NCI-H187 treated with DMSO at 0.1 percent for 48 hours (cell line): ENCODE measurements around the gene ABCC1.

Source experiments
- DNase-seq: peaks from one replicate; lab custom pipeline; 2025; lab: John Stamatoyannopoulos, UW

The ABCC1 gene

DNA sequence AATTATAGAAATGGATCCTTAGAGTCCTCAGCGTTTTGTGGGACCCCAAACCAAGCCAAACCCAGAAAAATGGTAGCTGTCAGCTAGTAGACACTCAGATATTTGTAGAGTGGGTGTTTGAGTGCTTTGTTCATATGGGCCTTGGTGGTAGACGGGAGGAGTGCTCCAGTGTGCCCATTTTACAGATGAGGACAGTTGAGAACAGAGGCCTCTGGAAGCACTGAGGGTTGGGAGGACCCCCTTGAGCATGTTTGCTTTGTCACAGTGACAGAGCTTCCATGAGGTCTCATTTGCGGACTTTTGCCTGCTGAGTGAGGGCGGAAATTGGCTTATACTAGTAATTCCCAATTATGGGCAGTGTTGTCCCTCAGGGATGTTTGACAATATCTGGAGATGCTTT, 162.2 kb downstream of the ABCC1 start:
- no peak for DNase-seq

DNA sequence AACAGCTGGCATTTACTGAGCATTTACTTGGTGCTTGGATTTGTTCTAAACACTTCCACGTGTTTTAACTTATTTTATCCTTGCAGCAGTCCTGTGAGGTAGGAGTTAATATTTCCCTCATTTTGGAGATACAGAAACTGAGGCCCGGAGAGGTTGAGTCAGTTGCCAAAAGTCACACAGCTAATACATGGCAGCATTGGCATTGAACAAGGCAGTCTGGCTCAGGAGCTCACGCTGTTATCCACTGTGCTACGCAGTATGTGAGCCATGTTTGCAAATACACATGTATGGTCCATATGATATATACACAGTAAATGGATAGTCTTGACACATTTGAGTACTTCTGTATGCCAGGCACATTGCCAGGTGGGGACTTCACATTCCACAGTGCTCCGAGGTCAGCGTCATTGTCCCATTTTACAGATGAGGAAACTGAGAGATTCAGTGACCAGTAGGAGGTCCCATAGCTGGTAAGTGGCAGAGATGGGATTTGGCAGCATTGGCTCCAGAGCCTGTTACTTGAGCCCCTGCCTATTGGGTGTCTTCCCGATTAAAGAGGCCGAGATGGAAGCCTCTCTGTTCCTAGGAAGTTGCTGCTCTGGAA, 163.1 kb downstream of the ABCC1 start:
- no peak for DNase-seq

DNA sequence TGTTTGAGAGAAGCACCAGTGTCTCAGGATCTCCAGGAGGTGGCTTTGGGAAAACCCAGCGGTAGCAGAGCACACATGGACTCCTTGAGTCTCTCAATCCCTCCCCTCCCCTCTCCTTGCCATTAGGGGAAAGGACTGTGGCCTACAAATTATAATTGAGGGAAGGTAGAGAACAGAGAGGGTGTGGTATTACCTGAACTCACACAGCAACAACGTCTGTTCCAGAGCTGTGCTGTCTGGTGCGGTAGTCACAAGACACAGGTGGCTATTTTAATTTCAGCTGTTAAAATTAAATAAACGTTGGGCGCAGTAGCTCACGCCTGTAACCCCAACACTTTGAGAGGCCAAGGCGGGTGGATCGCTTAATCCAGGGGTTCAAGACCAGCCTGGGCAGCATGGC, 163.7 kb downstream of the ABCC1 start:
- DNase-seq, result no peak

DNA sequence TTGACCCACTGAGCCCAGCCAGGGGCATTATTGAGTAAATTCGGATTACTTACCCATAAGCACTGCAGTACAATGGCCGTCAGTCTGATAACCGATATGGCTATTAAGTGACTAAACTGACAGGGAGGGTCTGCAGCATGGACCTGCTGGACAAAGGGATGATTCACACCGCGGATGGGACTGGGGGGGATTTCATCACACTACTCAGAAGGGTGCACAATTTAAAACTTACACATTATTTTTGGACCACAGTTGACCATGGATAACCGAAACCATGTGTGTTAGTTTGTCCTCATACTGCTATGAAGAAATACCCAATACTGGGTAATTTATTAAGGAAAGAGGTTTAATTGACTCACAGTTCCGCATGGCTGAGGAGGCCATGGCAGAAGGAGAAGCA, 167.4 kb downstream of the ABCC1 start:
- no peak for DNase-seq

DNA sequence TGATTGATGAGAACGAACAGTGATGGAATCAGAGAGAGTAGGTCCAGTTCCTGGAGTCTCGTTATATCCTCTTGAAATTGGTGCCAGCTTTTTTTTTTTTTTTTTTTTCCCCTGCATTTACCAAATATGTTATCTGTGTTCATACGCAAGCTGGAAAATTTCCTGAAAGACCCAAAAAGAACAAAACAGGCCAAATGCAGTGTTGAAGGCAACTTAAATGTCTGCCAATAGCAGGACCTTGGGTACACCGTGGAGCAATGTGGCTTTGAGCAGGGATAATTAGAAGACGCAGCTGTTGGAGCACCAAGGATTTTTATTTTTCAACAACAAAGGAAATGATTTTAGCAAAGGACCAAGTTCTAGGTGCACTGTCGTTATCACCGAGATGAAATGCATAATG, 168.9 kb downstream of the ABCC1 start:
- DNase-seq, result no peak

DNA sequence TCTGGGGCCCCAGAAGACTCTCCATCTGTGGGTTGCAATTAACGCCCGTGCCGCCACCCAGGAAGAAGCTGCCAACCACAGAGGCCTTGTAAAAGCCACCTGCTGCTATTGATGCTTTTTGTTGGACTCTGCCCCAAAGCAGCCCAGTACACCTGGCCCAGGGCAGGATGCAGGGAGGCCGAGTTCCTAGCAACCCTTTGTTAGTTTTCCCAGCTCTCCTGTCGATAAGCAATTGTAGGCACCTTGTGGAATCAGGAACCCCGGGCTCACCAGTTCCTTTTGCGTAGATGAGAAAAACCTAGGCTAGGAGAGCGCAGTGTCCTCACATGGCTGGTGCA, 170.6 kb downstream of the ABCC1 start:
- DNase-seq, result no peak

DNA sequence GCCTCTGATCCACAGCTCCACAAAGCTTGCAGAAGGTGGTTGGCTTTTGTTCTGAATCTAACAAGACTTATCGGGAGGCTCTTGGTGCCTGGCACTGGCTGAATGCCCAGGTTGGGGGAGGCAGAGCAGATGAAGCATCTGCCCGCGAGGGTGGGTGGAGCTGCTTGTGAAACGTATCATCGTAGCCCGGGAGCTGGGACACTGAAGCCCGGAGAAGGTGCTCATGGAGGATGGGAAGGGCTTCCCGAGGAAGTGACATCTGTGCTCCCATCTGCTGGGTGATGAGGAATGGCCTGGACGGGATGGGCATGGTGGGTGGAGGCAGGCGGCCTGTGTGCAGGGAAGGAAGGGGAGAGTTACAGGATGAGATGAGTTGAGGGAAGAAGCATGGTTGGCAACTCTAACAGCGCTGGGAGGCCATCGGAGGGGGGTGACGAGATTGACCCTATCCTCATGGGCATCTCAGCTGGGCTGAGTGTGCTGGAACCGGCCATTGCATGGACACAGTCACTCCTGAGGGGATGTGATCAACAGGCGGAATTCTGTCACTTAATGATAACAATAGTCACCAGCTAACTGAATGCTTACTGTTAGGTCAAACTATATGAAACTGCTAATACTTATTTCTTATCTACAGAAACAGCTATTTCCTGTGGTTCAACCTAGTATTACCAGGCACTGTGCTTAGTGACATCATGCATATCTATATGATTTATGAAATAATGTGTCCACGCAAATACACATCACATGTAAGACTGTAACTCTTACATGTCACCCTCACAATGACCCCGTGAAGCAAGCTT, 171.2 kb downstream of the ABCC1 start:
- DNase-seq, result no peak

DNA sequence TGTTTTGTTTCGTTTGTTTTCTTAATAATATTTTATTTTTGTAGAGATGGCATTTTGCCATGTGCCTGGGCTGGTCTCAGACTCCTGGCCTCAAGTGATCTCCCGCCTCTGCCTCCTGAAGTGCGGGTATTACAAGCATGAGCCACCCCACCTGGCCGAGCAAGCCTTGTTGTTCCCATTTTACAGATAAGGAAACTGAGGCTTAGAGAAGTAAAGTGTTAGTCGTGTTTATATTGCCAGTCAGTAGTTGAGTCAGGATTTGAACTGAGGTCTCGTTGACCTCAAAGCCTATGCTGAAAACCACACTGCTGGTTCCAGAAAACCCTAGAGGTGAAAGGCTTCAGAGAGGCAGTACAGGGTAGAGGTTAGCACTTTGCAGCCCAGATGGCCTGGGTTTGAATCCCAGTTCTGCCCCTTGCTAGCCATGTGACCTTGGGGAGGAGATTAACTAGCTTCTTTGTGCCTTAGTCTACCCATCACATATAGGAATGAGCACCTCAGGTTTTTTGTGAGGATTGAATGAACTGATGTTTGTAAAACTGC, 171.8 kb downstream of the ABCC1 start:
- DNase-seq, result no peak

DNA sequence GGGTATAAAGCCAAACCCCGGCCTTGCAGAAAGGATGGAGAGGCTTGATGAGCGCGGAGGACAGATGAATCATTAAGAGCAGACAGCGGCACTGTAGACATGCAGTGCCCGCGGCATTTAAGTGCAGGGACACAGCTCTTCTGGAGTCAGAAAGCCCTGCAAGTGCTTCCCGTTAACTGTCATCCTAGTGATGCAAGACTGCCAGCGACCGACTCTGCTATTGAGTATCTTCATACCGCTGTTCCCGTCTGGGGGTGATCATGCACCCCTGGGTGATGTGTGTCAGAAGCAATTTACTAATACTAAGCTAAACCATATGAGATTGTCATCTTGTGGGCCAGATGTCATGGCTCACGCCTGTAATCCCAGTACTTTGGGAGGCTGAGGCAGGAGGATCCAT, 172.8 kb downstream of the ABCC1 start:
- no peak for DNase-seq

DNA sequence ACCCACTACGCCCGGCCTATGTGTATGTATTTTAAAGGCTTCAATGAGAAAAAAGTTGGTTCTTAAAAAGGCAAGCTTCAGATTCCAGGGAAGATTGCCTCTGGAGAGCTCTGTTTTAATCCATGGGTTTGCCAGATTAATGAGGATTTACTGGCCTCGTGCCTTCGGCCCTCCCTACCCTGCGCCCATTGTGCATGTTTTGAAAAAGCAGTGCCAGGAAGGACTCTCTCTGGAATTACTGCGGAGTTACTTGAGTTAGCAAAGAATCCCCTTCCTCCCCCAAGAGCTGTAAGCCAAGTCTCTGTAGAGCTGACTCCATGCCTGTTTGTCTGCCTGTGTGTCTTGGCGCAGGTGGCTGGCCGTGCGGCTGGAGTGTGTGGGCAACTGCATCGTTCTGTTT, 175.0 kb downstream of the ABCC1 start:
- no peak for DNase-seq

DNA sequence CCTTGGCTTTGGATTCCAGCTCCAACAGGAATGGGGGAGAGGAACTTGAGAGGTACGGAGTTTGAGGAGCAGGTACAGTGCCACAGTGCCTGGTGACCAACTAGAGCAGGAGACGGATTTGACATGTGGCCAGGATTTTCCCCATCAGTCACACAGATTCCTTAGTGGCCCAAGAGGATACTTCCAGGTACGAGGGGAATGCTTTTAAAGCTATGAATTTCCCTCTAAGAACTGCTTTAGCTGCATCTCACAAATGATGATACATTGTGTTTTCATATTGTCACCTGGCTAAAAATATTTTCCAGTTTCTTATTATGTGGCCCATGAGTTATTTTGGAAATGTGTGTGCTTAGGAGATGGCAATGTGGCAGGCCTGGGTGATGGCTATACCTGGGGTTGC, 175.6 kb downstream of the ABCC1 start:
- DNase-seq, result no peak

DNA sequence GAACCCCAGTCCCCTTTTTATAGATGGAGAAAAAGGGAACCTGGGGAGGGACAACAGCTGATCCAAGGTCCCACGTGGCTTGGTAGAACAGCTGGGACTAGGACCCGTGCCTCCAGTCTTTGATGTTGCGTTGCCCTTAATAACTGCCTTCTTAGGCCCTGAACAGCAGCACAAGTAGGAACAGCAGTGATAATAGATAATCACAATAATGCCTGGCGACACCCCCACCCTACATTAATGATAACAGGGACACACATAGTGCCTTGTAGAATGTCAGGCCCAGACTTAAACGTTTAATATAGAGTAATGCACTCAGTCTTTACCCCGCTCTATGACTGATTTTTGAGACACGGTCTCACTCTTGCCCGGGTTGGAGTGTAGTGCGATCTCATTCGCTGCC, 177.5 kb downstream of the ABCC1 start:
- no peak for DNase-seq

DNA sequence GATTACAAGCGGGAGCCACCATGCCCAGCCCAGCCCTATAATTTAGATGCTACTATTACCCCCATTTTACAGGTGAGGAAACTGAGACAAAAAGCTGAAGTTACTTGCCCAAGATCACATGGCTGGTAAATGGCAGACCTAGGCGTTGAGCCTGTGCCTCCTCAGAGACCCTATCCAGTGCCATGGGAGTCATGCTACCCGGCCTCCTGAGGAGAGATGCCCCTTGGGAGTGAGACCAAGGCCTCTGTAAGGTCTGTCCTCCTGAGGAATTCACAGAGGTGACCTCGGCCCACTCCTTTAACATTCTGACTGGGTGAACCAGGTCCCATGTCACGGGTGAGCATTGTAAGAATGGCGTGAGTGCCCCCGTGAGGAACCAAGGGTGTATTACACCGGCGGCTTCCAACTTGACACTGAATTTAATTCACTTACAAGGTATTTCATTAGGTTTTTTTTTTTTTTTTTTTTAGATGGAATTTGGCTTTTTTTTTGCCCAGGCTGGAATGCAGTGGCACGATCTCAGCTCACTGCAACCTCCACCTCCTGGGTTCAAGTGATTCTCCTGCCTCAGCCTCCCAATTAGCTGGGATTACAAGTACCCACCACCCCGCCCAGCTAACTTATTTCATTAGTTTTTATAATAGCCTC, 178.2 kb downstream of the ABCC1 start:
- no peak for DNase-seq

DNA sequence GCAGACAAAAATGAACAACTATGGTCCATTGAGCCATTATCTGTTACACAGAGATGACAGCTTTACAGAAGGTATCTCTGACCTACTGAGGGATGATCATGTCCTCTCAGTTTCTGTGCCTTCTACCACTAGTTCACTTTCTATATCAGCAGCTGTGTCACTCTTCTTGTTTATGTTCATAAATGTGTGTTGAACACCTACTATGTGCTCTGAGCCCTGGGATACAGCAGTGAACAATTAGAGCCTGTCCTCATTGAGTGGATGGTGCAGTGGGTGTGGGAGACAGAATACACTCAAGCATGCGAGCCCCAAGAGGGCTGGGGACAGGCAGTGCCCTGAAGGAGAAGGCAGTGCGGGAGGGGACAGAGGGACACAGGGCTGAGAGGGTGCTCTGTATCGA, 181.8 kb downstream of the ABCC1 start:
- DNase-seq, result no peak

DNA sequence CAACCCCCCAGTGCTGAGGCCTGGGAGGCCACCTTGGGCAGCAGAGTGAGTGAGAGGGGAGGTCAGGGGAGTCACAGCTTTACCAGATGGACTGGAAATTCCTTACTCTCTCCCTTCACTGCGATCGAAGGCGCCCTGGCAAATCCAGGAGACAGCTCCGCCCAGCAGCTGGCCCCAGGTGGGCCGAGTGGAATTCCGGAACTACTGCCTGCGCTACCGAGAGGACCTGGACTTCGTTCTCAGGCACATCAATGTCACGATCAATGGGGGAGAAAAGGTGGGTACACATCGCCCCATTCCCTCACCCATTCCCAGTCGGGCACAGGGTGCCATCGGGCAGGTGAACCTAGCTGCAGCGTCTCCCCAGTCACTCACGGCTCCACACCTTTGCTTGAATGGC, 182.2 kb downstream of the ABCC1 start:
- no peak for DNase-seq

DNA sequence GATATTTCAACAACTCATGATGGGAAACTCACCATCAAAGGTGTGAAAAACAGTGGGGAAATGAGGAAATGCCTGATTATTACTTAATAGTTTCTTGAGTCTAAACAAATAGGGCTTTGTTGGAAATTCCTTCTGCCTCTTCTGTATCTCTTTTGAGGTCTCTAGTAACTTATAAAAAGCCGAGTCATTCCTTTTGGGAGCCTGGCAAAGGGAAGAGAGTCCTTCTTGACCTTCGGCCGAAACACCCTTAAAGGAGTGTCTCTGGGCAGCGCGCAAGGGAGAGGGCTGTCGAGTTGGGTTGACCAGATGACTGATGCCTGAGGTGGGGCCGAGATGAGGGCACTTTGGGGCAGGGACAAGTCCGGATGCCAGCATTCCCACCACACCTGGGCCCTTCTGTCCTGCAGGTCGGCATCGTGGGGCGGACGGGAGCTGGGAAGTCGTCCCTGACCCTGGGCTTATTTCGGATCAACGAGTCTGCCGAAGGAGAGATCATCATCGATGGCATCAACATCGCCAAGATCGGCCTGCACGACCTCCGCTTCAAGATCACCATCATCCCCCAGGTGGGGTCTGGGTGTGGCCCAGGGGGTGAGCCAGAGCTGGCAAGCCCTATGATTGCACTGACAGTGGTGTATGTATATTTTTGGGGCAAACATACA, 184.7 kb downstream of the ABCC1 start:
- DNase-seq, result no peak

DNA sequence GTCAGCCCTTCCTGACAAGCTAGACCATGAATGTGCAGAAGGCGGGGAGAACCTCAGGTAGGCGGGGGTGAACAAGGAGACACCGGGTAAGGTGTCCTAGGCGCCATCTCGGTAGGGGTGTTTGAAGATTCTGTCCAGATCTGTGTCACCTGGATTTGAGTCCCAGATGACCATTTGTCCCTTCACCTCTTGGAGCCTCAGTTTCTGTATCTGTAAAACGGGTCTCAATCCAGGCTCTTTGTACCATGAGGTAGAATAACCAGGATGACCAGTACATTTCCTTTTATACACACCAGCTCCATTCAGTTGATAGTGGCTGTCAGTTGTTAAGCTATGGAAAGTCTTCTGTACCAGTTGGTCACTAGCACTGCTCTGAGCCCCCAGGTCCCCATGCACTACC, 187.2 kb downstream of the ABCC1 start:
- no peak for DNase-seq

DNA sequence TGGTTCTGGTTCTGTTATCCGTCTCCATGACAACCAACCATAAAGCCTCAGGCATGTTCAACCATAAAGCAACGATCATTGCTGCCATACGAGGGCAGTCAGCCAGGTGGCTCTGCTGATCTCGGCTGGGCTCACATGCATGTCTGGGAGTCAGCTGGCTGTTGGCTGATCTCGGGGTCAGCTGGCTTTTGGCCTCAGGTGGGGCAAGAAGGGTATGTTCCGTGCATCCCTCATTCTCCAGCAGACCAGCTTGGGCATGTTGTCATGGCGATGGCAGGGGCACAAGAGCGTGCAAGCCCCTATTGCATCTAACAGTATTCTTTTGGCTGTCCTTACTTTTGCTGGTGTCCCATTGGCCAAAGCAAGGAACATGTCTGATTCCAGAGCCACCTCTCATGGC, 187.7 kb downstream of the ABCC1 start:
- DNase-seq, result no peak

DNA sequence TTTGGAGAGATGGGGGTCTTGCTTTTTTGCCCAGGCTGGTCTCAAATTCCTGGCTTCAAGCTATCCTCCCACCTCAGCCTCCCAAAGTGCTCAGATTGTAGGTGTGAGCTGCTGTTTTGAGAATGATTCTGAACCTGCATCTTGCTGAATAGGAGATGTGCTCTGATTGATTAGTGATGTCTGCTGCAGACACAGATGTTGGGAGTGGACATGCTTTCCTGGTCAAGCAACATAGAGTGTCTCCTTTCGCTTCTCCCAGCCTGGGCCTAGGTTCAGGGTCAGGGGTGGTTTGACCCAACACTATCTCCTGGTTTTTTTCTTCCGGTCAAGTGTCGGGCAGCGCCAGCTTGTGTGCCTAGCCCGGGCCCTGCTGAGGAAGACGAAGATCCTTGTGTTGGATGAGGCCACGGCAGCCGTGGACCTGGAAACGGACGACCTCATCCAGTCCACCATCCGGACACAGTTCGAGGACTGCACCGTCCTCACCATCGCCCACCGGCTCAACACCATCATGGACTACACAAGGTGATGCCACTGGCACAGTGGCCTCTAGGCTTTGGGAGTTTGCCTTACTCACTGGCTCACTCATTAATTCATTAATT, 188.7 kb downstream of the ABCC1 start:
- DNase-seq, result no peak

DNA sequence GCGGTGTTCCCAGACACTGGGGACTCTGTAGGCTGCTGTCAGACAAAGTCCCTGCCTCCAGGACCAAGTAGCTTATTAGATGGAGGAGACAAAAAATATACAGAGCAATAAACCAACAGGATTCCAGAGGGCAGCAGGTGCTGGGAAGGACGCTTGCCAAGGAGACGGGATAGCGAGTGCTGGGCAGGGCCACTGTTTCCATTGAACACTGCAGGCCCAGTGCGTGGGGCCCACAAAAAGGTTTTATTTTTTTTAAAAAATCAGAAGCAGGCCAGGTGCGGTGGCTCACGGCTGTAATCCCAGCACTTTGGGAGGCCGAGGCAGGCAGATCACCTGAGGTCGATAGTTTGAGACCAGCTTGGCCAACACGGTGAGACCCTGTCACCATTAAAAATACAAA, 189.6 kb downstream of the ABCC1 start:
- DNase-seq, result no peak

DNA sequence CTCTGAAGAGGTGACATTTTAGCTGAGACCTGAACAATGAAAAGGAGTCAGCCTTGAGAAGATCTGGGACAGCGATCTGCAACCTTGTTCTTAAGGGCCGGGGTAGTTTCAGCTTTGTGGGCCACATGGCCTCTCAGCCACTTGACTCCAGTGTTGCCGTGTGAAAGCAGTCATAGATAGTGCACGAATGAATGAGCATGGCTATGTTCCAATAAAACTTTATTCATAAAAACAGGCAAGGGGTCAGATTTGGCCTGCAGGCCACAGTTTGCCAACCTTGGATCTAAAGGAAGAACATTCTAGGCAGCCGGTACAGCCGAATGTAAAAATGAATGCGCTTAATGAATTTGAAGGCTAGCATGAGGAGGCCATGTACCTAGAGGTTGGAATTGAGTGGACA, 190.4 kb downstream of the ABCC1 start:
- no peak for DNase-seq

DNA sequence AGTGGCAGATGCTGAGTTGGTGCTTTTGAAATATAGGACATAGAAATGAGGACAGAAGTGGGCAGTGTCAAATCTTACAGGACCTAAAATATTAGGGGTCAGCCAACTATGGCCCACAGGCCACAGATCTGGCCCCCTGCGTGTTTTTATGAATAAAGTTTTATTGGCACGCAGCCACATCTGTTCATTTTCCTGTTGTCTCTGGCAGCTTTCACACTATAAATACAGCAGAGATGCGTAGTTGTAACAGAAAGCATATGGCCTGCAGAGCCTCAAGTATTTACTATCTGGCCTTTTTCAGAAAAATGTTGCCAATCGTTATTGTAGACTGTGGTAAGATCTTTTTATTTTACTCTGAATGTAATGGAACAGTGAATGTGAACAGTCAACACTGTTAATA, 191.1 kb downstream of the ABCC1 start:
- no peak for DNase-seq
